GM18867 (cell line): ENCODE results near the gene KIF3A.

Experiments used
- ATAC-seq: cut with Tn5 transposase; IDR thresholded peaks from one replicate; pipeline ENCODE4 v1.9.1; 2021; ENCODE audit warnings: mild to moderate bottlenecking, moderate library complexity; ENCODE audit not compliant: unreplicated experiment

Gene KIF3A

DNA sequence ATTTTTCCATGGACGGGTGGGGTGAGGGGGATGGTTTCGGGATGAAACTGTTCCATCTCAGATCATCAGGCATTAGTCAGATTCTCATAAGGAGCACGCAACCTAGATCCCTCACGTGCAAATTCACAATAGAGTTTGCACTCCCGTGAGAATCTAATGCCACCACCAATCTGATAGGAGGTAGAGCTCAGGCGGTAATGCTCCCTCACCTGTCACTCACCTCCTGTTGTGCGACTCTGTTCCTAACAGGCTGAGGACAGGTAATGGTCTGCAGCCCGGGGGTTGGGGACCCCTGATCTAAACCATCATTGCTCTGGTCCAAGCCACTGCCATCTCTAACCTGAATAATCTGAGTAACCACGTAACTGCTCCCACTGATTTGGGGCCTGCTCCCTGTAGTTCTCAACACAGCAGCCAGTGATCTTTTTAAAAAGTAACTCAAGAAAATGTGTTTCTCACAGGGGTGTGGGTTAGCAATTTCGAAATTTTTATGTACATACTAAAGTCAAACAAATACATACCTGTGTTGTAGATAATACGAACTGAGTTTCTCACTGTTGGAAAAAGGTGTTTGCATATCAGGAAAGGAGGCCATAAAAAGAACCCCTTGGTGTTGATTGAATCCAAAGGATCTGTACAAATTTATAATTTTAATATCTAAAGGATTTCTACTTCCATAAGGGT is 90.6 kb downstream of the KIF3A start:
- no peak for ATAC-seq

DNA sequence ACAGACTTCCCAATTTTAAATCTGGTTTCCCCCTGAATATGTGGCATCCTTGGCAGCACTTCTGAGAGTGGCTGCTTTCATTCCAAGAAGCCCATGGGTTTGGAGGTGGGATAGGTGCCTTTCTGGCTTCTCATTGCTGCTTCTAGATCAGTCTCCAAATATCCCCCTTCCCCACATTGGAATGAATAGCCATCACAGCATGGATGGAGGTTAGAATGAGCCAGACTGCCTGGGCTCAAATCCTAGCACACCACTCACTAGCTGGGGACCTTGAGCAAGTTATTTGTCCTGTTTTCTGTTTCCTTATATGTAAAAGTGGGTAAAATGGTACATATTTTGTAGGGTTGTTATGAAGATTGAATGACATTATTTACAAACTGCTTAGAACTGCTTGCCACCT is 93.2 kb downstream of the KIF3A start:
- no peak for ATAC-seq
